Measurements from ENCODE around the gene CD34.
A peak's percentile ranks its signal among the peaks of the same experiment; 100 is the strongest.
"Not testable (repeated sequence)": the region's sequence is repeated elsewhere in the genome, so short reads cannot be mapped to it uniquely, and the experiment has no call there.

CD34 gene, protein sequence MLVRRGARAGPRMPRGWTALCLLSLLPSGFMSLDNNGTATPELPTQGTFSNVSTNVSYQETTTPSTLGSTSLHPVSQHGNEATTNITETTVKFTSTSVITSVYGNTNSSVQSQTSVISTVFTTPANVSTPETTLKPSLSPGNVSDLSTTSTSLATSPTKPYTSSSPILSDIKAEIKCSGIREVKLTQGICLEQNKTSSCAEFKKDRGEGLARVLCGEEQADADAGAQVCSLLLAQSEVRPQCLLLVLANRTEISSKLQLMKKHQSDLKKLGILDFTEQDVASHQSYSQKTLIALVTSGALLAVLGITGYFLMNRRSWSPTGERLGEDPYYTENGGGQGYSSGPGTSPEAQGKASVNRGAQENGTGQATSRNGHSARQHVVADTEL

DNA sequence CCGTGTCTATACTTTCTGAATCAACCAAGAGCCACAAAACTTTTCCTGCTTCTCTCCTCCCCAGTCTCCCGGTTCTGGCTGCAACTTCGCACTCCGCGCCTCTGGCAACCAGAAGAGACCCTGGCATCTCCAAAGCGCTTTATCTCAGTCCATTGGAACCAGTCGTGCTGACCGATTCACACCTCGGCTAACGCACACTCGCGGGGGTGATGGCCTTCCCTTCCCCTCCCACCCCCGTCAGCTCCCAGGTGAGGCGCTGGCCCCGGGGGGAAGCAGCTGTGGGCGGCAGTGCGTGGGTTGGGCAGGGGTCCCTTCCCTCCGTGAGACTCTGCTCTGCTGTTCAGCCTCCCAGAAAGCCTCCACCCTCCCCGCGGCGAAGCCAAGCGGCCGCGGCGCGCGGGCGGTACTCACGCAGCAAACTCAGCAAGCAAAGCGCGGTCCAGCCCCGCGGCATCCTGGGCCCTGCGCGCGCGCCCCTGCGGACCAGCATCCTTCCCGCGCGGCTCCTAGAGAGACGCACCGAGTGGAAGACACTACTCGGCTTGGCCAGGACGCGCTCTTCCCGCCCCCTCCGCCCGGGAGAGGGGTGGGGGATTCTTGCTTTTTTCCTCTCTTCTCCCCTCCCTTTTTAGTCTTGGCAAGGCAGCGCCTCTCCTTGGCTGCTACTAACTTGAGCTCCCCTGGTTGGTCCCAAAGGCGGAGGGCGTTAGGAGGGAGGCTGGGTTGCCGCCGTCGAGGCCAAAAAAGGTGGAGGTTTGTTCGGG is at the start of gene CD34:
Gene CD34, minus strand, starts transcription at position 535 of the 764 bp plus-strand sequence. Its CDS starts 45 bp downstream, at position 490.
- DNase-seq (ENCODE audit: low spot score) = no peak

DNA sequence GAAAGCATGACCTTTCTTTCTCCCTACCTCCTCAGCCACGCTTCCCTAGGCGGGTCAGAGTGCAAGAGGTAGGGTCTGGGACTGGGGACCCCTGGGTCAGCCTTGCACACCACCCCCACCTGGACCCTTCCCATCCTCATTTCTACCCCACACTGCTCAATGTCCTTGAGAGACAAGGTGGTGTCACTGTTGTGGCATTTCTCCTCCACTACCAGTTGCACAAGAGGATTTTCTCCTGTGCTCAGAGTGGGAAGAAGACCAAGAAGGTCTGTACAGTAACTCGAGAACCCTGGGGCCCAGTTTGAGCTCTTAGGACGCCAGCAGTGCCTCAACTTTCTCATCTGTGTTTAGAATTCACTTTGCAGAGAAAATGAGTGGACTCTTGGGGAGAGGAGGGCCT is 49.4 kb upstream of the CD34 start:
- no peak for DNase-seq (ENCODE audit: low spot score)

DNA sequence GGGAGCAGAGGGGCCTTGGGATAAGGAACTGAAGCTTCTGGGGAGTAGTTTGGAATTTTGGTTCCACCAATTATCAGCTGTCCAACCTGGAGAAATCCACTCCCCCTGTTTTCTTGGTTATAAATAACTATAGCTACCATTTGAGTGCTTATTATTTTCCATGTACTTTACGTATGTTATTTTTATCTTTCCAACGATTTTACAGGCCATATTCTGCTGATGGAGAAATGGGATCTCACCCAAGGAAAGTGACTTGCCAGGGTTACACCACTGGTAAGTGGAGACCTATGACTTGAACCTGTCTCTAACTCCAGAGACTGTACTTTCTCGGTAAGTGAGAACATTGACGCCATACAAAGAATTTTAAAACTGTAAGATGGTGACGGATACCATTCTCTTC is 49.0 kb upstream of the CD34 start:
- DNase-seq (ENCODE audit: low spot score) = no peak

DNA sequence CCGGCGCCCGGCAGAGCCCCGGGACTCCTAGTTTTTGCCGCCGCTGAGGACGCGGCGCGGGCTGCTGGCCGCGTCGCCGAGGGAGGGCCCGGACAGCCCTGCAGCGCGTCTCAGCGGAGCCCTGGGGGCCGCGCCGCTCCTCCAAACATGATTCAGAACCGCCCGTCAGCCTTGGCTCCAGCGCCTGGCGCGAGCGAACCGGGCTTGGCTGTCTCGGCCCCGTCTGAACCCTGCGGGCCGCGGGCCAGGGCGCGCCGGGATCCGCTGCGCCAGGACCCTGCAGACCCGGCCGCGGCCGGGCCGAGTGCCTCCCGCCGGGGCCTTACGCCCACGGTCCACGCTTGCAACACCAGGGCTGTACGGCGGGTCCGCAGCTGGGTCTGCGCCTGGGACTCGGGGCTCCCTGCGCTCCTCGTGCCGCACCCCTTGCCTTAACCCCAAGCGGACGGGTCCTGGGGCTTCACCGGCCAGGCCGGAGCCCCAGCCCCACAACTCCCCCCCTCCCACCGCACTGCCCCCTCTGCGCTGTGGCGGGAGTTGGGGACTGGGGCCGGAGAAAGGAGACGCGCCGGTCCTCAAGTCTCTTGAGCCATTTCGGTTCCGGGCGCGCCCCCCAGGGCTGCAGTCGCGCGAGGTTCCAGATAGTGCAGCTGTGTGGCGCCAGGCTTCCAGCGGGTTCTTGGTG is 48.4 kb upstream of the CD34 start:
- DNase-seq (ENCODE audit: low spot score) = no peak

DNA sequence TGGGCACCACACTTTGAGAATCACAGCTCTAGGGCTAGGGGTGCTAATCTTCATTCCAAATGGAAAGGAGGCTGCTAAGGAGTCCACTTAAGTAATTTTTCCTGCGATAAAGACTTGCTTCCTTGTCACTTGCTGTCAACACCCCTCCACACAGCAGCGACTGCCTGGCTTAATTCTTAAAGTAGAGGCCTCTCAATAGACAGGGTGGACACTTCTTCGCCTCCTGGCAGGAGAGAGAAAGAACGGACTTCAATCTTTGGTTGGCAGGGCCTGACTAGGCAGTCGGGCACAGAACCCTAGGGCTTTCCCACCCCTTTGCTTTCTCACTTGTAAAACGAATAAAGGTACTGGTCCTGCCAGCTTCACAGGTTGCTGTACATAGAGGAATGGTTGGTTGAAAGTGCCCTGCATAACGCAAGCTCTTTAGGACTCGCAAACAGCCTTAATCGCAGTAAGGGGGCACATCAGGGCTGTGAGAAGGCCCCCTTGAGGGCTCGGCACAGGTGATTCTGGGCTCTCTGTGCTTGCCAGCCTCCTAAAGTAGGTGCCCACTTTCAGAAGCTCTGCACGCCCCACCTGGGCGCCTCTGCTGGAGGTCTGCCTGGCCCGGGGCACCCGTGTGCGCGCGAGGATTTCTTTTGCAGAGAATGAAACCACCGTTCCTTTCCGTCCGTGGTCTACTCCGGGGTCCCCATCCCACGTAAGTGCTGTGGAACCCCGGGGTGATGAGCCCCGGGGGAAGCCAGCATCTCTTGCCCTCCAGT is 47.6 kb upstream of the CD34 start:
- no peak for DNase-seq (ENCODE audit: low spot score)

DNA sequence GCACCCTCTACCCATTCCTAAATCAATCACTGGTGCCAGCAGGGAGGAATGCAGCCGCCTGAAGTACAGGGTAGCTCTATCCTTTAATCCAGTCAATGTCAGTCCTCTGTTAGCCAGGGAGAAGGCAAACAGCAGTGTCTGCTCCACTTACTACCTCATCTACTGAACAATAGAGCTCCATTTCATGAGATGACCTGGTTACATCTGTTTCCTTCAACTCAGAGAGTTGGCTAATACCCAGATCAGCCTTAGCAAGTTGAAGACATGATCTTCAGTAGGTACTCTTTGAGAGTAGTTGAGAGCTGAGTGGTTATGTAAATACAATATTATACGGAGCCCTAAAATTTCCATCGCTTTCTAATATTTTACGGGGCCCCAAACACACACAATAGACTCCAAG is 46.1 kb upstream of the CD34 start:
- no peak for DNase-seq (ENCODE audit: low spot score)

DNA sequence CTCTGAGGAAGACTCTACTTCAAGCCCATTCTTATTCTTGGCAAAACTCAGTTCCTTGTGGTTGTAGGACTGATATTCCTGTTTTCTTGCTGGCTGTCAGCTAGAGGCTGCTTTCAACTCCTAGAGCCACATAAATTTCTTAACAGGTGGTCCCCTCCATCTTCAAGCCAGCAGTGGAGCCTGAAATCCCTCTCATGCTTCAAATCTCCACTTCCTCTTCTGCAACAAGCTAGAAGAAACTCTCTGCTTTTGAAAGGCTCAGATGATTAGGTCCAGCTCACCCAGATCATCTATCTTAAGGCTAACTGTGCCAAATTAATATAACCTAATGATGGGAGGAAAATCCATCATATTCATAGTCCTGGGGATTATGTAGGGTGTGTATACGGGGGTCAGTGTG is 43.2 kb upstream of the CD34 start:
- no peak for DNase-seq (ENCODE audit: low spot score)

DNA sequence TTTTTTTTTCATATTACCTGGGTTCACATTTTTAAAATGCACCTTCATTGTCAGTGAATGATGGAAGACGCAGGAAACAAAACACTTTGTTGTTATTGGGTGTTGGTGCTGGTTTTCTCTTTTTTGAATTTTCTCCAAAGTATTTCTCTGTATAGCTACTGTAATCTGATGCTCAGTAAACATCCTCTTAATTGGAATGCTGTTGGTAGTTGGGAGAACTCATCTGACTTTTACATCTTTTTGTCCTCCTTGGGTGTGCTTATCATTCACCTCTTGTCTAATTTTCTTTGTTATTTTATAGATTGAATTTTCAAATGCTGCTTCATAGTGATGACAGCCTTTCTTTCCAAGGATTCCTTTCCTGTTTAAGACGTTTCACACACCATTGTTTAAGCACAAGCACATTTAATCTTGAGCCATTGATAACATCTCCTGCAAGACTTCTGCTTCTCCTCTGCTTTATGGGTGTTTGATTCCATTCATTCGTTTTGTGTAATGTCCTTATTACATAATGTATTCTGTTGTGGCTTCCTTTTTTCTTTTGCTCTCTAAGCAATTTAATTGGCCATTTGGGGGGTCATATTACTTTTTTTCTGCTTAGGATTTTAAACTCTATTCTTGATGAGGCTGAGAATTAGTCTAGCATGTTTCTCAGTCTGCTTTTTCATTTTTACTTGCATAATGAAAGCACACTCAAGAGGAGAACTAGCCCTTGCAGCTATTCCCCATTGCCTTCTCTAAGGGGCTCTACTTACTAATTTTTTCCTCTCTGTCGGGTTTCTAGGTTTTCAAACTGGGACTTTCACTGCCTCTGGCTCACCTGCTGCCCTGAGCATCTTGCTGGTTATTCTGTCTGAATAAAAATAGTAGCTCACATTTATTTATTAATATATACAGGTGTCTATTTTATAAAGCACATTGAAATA is 42.0 kb upstream of the CD34 start:
- no peak for DNase-seq (ENCODE audit: low spot score)

DNA sequence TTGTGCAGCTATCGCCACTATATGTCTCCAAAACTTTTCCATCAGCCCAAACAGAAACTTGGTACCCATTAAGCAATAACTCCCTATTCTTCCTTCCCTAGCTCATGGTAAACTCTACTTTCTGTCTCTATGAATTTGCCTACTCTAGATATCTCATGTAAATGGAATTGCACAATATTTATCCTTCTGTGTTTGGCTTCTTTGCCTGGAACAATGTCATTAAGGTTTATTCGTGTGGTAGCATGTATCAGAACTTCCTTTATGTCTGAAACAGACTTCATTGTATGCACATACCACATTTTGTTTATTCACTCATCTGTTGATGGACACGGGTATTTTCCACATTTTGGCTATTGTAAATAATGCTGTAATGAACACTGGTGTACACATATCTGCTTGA is 40.7 kb upstream of the CD34 start:
- DNase-seq (ENCODE audit: low spot score) = no peak

DNA sequence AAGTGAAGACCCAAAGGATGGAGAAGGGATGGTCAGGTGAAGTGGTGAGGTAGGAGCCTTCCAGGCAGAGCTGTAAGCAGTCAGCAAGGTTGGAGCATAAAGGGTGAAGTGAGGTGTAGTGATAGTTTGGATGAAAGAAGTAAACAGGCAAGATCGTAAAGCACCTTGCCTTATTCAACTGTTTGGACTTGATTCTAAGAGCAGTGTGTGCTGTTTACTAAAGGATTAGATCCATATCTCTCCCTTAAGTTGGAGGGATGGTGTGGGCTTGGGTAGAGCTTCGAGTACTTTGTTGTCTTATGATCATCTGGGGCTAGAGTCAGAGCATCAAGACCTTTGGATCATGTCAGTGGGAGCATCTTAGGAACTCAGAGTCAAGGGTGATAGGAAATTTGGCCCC is 39.8 kb upstream of the CD34 start:
- DNase-seq (ENCODE audit: low spot score) = no peak

DNA sequence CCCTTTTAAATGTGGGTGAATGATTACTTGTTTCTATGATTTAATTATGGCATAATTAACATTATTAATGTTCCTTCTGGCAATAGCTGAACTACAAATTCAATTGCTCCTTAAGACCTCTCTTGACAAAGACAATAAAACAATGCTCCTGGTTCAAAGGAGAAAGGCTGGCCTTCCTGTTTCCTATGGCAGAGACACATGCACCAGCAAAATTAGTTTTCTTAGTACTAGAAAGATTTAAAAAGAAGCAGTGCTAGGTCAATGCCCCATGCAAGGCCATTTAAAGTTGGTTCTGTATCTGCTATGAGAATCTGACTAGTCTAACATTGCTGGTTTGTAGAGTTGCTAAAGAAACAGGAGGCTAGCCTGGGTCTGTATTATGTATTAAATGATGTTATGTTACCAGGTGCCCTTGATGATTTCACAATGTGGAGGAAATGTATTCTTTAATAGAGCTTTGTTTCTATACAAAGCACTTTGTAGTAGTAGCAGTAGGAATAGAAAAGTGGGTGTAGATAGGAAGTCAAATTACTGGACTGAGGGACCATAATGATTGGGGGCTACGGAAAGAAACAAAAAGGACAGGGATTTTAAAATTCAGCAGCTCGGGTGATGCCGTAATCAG is 38.8 kb upstream of the CD34 start:
- no peak for DNase-seq (ENCODE audit: low spot score)

DNA sequence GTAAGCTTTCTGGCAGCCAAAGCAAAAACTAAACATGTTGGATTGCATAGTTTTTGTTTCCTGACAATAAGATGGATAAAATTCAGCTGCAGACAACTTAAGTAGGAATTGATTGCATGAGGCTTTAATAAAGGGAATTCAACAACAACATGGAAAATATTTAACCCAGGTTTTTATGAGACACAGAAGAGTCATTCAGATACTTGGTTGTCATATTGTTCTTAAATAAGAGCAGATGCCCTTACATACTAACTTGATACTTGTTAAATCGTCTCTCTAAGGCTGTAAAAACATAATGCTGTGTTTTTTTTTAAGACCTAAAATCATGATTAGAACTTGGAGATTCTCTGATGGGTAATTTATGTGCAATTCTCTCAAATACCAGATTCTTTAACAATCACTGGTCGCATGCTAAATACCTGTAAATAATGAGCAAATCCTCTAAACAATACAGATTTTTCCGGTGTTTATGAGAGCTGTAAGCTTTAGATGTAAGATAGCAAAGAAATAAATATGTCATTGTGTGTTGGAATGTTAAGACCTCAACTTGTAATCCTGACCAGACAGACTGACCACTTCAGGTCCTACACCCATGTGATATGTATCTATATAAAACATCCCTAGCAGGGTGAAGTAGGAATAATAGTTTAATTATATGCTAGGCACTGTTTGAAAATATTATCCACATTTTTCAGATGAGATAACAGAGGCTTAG is 37.8 kb upstream of the CD34 start:
- DNase-seq (ENCODE audit: low spot score) = no peak

DNA sequence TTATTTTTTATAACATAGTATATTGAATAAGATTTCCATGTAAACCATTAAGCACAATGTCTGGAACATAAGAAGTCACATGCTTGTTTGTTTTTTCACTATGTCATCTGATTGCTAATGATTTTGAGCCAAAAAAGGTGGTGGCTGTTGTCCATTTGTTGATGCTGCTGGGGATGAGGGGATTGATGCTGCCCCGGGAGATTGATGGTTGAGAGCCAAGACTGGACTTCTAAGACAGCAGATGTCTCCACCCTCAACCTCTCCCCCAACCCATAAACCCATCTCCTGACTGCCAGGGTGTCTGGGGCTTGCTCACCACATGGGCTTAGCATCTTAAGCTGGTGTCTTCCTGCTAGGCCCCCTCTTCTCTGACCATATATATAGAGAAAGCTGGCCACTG is 35.8 kb upstream of the CD34 start:
- no peak for DNase-seq (ENCODE audit: low spot score)

DNA sequence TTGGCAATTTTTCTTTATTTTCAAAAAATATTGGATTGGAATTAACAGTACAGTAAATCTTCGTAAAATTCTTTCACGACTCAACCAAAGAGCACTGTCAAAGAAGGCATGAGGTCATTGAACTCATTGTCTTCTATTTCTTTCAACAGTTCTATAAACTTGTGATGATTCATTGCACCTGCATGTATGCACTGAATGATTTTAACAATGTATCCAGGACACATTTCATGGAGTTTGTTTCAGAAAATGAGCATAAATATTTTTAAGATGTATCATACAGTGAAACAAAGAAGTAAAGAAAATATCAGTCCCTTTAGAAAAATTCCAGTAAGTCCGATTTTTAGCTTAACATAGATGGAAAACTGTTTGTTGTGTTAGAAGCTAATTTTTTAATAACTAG is 33.6 kb upstream of the CD34 start:
- DNase-seq (ENCODE audit: low spot score) = peak; percentile 18

DNA sequence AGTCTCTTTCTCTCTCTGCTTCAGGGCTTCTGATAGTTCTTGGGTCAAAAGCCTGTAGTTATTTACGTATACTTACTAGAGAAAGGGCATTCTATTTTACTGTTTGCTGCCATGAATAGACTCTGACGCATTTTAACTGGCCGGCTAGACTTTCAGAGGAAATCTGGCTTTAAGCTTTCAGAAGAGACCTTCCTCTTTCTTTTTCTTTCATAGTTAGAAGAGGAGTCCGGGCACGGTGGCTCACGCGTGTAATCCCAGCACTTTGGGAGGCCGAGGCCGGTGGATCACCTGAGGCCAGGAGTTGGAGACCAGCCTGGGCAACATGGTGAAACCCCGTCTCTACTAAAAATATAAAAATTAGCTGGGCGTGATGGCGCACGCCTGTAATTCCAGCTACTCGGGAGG is 31.4 kb upstream of the CD34 start:
- DNase-seq (ENCODE audit: low spot score) = not testable (repeated sequence)

DNA sequence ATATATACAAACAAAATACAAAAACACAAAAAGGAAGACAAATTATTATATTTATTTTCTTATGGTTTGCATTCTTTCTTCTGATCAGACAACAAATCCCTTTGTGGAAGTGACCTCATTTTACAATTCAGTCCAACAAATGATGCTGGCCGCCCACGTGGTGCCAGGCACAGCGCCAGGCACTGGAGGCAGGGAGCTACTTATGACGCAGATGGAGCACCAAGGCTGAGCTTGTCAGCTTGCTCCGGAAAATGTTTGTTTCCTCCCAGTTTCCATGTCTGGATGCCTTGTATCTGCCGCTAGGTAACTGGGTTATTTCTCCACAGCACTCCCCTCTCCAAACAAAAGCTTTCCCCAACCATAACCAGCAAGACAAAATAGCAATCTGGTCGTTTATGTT is 30.7 kb upstream of the CD34 start:
- DNase-seq (ENCODE audit: low spot score) = peak; percentile 29

DNA sequence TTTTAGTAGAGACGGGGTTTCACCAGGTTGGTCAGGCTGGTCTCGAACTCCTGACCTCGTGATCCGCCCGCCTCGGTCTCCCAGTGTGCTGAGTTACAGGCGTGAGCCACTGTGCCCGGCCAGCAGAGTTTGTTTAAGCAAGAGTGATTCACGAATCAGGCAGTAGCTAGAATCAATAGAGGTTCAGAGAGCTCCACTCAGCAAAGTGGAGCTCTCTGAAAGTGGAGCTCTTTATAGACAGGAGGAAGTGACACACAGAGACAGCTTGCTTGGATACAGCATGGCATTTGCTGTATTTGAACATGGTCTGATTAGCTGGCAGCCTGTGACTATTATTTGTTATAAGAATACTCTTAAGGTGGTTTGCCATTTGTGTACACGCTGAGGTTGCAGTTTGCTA is 27.1 kb upstream of the CD34 start:
- peak; percentile 43 for DNase-seq (ENCODE audit: low spot score)

DNA sequence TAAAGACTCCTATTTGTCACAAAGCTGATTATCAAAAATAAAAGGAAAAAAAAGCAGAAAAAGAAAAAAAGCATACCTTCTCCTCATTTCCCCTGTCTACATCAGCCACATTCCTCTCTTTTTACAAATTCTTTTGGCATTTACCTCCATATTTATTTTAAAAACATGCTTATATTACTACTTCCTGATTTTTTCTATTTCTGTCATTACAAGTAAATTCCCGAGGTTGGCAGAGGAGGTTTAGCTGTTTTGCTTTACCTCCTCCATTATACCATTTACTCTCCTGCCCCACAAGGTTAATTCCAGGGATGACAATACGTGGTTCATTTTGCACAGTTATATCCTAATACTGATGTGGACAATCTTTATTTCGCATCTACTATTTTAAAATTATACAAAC is 26.3 kb upstream of the CD34 start:
- no peak for DNase-seq (ENCODE audit: low spot score)

DNA sequence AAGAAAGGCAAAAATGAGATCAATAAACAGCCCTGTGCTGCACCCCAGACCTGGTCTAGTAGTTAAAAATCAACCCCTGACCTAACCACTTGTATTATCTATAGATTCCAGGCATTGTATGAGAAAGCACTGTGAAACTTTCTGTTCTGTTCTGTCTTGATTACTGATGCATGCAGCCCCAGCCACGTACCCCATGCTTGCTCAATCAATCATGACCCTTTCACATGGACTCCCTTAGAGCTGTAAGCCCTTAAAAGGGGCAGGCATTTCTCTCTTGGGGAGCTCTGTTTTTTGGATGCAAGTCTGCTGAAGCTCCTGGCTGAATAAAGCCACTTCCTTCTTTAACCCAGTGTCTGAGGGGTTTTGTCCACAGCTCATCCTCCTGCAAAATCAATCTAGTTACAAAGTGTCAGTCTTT is 24.2 kb upstream of the CD34 start:
- DNase-seq (ENCODE audit: low spot score) = no peak

DNA sequence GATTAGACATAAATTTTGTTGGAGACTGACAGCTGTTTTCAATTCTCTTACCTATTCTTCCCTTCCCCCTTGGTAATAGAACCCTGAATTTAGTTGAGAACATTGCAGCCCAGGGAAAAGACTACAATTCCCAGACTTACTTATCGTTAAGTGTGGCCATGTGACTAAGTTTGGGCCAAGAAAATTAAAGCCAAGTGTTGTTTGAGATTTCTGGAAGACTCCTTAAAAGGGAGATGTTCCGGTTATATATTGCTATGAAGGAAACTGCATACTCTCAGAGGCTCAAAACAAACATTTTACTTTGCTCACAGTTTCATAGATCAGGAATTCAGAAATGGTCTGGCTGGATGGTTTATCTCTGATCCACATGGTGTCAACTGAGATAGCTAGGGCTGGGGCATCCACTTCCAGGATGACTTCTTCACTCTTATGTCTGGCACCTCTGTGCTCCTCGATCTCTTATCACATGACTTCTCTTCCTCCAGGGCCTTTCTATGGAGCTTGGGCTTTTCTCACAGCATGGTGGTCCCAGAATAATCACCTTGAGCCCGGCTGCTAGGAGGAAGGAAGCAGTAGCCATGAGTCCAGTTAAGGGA is 22.4 kb upstream of the CD34 start:
- DNase-seq (ENCODE audit: low spot score) = no peak
